Measurements from ENCODE around the gene ZNF865.

DNA sequence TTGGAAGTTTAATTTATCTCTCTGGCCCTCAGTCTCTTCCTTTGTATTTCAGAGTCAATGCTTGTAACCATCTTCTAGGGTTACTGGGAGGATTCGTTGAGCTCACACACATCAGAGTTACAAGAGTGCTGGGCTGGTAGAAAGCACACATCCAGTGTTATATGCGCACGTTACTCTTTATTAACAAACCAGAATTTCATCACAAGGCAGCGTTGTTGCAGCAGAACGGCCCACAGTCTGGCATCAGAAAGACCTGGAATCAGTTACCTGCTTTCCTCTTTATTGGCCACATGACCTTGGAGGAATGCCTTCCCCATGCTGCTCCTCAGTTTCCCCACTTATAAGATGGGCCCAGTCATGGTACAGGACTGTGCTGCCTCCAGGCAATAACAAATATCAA lies 3.9 kb downstream of the ZNF865 start:
- TF ChIP-seq ATF2 (CRISPR knock-in tag; IDR thresholded peaks at IDR 0.05; ENCODE audit: borderline replicate concordance, low read depth), result no peak
- TF ChIP-seq, protein P1, sequence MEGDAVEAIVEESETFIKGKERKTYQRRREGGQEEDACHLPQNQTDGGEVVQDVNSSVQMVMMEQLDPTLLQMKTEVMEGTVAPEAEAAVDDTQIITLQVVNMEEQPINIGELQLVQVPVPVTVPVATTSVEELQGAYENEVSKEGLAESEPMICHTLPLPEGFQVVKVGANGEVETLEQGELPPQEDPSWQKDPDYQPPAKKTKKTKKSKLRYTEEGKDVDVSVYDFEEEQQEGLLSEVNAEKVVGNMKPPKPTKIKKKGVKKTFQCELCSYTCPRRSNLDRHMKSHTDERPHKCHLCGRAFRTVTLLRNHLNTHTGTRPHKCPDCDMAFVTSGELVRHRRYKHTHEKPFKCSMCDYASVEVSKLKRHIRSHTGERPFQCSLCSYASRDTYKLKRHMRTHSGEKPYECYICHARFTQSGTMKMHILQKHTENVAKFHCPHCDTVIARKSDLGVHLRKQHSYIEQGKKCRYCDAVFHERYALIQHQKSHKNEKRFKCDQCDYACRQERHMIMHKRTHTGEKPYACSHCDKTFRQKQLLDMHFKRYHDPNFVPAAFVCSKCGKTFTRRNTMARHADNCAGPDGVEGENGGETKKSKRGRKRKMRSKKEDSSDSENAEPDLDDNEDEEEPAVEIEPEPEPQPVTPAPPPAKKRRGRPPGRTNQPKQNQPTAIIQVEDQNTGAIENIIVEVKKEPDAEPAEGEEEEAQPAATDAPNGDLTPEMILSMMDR (IDR thresholded peaks at IDR 0.05), result no peak
- TF ChIP-seq, protein P2, sequence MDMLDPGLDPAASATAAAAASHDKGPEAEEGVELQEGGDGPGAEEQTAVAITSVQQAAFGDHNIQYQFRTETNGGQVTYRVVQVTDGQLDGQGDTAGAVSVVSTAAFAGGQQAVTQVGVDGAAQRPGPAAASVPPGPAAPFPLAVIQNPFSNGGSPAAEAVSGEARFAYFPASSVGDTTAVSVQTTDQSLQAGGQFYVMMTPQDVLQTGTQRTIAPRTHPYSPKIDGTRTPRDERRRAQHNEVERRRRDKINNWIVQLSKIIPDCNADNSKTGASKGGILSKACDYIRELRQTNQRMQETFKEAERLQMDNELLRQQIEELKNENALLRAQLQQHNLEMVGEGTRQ (CRISPR knock-in tag; IDR thresholded peaks at IDR 0.05), result no peak
- no peak for TF ChIP-seq ZNF416 (CRISPR knock-in tag; IDR thresholded peaks at IDR 0.05)
